Naive thymus-derived CD4-positive, alpha-beta T cell (primary cell): ENCODE results near the gene PSD2. TPM values are rescaled to one million over a fixed set of nuclear protein-coding genes. Genes with fewer than 3 reads are reported as not detected.

Experiments
- ATAC-seq: fragments of 150-1000 bp; cut with Tn5 transposase; 2 replicates; pipeline ENCODE4 v1.10.0; 2021; ENCODE audit warnings: mild to moderate bottlenecking, moderate library complexity
- CTCF ChIA-PET: fragments of 350-600 bp; sonication (Branson Sonifier 250); formaldehyde crosslinking; loops from one replicate; lab custom pipeline; 2021; ENCODE audit warnings: antibody characterized with exemption; lab: Charles Lee
- POLR2A ChIA-PET: fragments of 350-600 bp; sonication (Branson Sonifier 250); formaldehyde crosslinking; loops from one replicate; lab custom pipeline; 2021; ENCODE audit warnings: antibody characterized with exemption, inconsistent platforms; lab: Charles Lee
- DNase-seq, 9 donors: peaks; one replicate each; pipeline versions ENCODE4 v3.0.0 to v3.0.0-alpha.2; 2020 to 2022; ENCODE audit warnings: mixed read lengths in 1 of 9
- H3K27ac ChIP-seq: one replicate; pipeline ENCODE4 v1.7.0; 2013; ENCODE audit warnings: mild to moderate bottlenecking, low read depth, low read length, moderate library complexity
- H3K27me3 ChIP-seq, 2 donors: one replicate each; pipeline ENCODE4 v1.7.0; 2013; ENCODE audit warnings: low read length in 2 of 2, mild to moderate bottlenecking in 2 of 2, moderate library complexity in 2 of 2; ENCODE audit not compliant: control insufficient read depth in 2 of 2, insufficient read depth in 2 of 2
- H3K36me3 ChIP-seq, 3 experiments: 1 replicate in 2 of 3; 2 replicates in 1 of 3; pipeline ENCODE4 v1.7.0; 2013; ENCODE audit warnings: low read length in 3 of 3, mild to moderate bottlenecking in 3 of 3, moderate library complexity in 1 of 3; ENCODE audit not compliant: insufficient read depth in 3 of 3, control insufficient read depth in 2 of 3
- H3K4me1 ChIP-seq, 2 donors: one replicate each; pipeline ENCODE4 v1.7.0; 2013; ENCODE audit warnings: low read length in 2 of 2, mild to moderate bottlenecking in 2 of 2, moderate library complexity in 1 of 2; ENCODE audit not compliant: control insufficient read depth in 2 of 2, insufficient read depth in 2 of 2
- H3K4me3 ChIP-seq: 2 replicates; pipeline ENCODE4 v1.7.0; 2013; ENCODE audit warnings: mild to moderate bottlenecking, low read length
- H3K9me3 ChIP-seq, 3 experiments: 1 replicate in 2 of 3; 2 replicates in 1 of 3; pipeline ENCODE4 v1.7.0; 2013; ENCODE audit warnings: low read length in 3 of 3; ENCODE audit not compliant: control insufficient read depth in 2 of 3
- H3K27ac Mint-ChIP-seq, 9 donors: one replicate each; pipeline ENCODE4 v1.8.0; 2020 to 2022; ENCODE audit warnings: mixed read lengths in 9 of 9, mild to moderate bottlenecking in 8 of 9, moderate library complexity in 5 of 9, inconsistent platforms in 2 of 9
- H3K27me3 Mint-ChIP-seq, 5 donors: one replicate each; pipeline ENCODE4 v1.8.0; 2021 to 2022; ENCODE audit warnings: mixed read lengths in 5 of 5, mild to moderate bottlenecking in 1 of 5
- H3K36me3 Mint-ChIP-seq, 5 donors: one replicate each; pipeline ENCODE4 v1.8.0; 2020 to 2022; ENCODE audit warnings: mixed read lengths in 5 of 5, mild to moderate bottlenecking in 3 of 5, inconsistent platforms in 1 of 5
- H3K4me1 Mint-ChIP-seq, 7 donors: one replicate each; pipeline ENCODE4 v1.8.0; 2020 to 2022; ENCODE audit warnings: mixed read lengths in 7 of 7, mild to moderate bottlenecking in 3 of 7, inconsistent platforms in 1 of 7
- H3K4me3 Mint-ChIP-seq, 10 donors: one replicate each; pipeline ENCODE4 v1.8.0; 2020 to 2022; ENCODE audit warnings: mild to moderate bottlenecking in 10 of 10, mixed read lengths in 10 of 10, moderate library complexity in 6 of 10, inconsistent platforms in 2 of 10
- H3K9me3 Mint-ChIP-seq, 11 donors: one replicate each; pipeline ENCODE4 v1.8.0; 2020 to 2022; ENCODE audit warnings: mixed read lengths in 11 of 11, mild to moderate bottlenecking in 4 of 11, inconsistent platforms in 1 of 11, moderate library complexity in 1 of 11
- intact Hi-C, 2 donors: fragments of 100-400 bp; cut with micrococcal nuclease; formaldehyde crosslinking; loops; one replicate each; pipeline ENCODE4 v1.15.1; 2023
- polyA plus RNA-seq, 2 donors: library from polyadenylated mRNA; unstranded; fragments of 300-500 nt; fragmentation: Illumina TruSeq; gene quantifications; one replicate each; pipeline ENCODE4 v1.2.3, GENCODE V29; 2021
- total RNA-seq, 6 experiments: library from RNA in 5 of 6; stranded (reverse) in 5 of 6; gene quantifications; 1 replicate in 5 of 6; 2 replicates in 1 of 6; pipeline ENCODE4 v1.2.3 and lab custom pipeline; 2021 to 2026

Gene PSD2
- total and polyA plus RNA-seq, 7 experiments from 2014 or later: 0.05 to 0.42 TPM; not detected in 5

DNA sequence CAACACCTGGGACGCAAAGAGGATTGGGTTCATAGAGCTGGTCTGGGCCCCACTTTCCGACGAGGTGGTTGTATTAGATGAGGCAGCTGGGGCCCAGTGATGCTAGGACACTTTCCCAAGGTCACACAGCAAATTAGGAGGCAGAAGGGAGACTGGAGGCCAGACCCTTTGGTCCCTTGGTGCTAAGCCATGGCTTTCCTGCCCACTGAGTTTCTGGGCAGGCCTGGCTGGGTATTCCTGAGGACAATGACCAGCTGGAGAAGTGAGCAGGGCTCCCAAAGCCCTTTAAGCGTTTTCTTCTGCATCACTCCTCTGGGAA lies 66.2 kb downstream of the PSD2 start:
- no peak for DNase-seq
- Histone ChIP-seq H3K36me3 (no peaks in the 10 kb centered on the region), H3K9me3 (no peaks in the 10 kb centered on the region), H3K27me3 (no peaks in the 10 kb centered on the region), H3K4me1 (no peaks in the 10 kb centered on the region), H3K4me3 (no peak overlapping the region), H3K27ac (no peak overlapping the region)
- Mint-ChIP-seq H3K27me3 (peaks cover 0 to 13% (median 5%) of the 10 kb centered on the region in 5 donors), H3K9me3 (peaks cover 0 to 2% (median 0%) of the 10 kb centered on the region in 11 donors), H3K27ac (no peak overlapping the region), H3K4me1 (peaks cover 0 to 2% (median 0%) of the 10 kb centered on the region in 7 donors), H3K36me3 (no peaks in the 10 kb centered on the region), H3K4me3 (no peak overlapping the region)
- ChIA-PET CTCF (interaction anchor here (0.5 to 2.4 kb wide), 5 partner anchors 68 to 1831 kb away, joined by 3 to 13 read pairs (median 3); no protein-coding TSS in a partner anchor), POLR2A (interaction anchor here (1.8 kb wide), 1 partner anchor 12 kb away, joined by 6 read pairs; no protein-coding TSS in a partner anchor)
- intact Hi-C loops: loop anchor here in 1 of 2 donors (5.0 kb wide), 1 partner anchor 105 kb away; no protein-coding TSS in a partner anchor
- ATAC-seq: no peak

DNA sequence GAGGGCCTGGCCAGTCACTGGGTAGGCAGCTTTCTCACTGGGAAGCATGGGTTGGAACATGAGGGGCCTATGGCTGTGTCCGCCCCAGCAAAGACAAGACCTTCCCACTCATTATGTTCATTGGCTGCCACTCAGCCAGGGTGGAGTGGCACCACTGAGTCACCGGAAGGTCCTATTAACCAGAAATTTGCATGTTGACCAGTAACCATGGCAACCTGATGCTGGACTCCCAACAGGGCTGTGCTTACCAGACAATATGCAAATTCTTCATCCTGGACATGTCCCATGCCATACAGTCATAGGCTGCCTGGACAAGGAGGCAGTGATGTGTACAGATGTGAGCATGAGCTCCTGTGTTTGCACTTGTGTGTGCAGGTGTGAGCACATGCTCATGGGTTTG lies 66.7 kb downstream of the PSD2 start:
- ATAC-seq (no peak), DNase-seq (no peak)
- H3K9me3 Mint-ChIP-seq: peaks cover 0 to 2% (median 0%) of the 10 kb centered on the region in 11 donors
- Histone ChIP-seq H3K36me3 (no peaks in the 10 kb centered on the region), H3K27ac (no peak overlapping the region), H3K4me1 (no peaks in the 10 kb centered on the region), H3K4me3 (no peak overlapping the region), H3K27me3 (no peaks in the 10 kb centered on the region), H3K9me3 (no peaks in the 10 kb centered on the region)
- H3K4me3 Mint-ChIP-seq: no peak overlapping the region
- H3K4me1 Mint-ChIP-seq: peaks cover 0 to 2% (median 0%) of the 10 kb centered on the region in 7 donors
- no peaks in the 10 kb centered on the region for H3K36me3 Mint-ChIP-seq
- ChIA-PET POLR2A (interaction anchor here (1.8 kb wide), 1 partner anchor 12 kb away, joined by 6 read pairs; no protein-coding TSS in a partner anchor), CTCF (interaction anchor here (0.5 to 2.4 kb wide), 7 partner anchors 9 to 1831 kb away, joined by 3 to 13 read pairs (median 3); no protein-coding TSS in a partner anchor)
- H3K27me3 Mint-ChIP-seq: peaks cover 0 to 15% (median 5%) of the 10 kb centered on the region in 5 donors
- no peak overlapping the region for H3K27ac Mint-ChIP-seq
- intact Hi-C loops: loop anchor here in 1 of 2 donors (5.0 kb wide), 1 partner anchor 105 kb away; no protein-coding TSS in a partner anchor

DNA sequence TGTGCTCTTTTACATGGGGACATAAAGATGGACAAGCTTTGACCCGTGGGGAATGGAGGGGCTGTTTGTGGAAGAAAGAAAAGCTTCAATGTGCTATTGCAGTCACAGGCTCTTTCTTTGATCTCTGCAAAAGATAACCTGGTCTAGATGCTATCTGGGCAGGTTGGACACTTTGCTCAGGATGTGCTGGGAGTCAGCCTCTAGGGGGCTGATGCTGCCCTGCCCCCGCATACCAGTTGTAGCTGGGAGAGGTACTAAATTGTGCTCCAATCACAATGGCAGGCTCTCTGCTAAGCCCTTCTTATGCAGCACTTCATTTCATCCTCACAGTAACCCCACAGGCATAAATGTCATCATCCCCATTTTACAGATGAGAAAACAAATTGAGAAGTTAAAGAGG lies 67.2 kb downstream of the PSD2 start:
- H3K27ac ChIP-seq: no peak overlapping the region
- Mint-ChIP-seq H3K36me3 (no peaks in the 10 kb centered on the region), H3K4me1 (peaks cover 0 to 2% (median 0%) of the 10 kb centered on the region in 7 donors), H3K4me3 (no peak overlapping the region), H3K9me3 (peaks cover 0 to 2% (median 0%) of the 10 kb centered on the region in 11 donors), H3K27me3 (peaks cover 0 to 15% (median 5%) of the 10 kb centered on the region in 5 donors), H3K27ac (no peak overlapping the region)
- no peaks in the 10 kb centered on the region for H3K36me3 ChIP-seq
- H3K9me3 ChIP-seq: no peaks in the 10 kb centered on the region
- no peak overlapping the region for H3K4me3 ChIP-seq
- no peak for ATAC-seq
- DNase-seq: no peak
- POLR2A ChIA-PET: interaction anchor here (1.1 to 1.8 kb wide), 2 partner anchors 13 to 76 kb away, joined by 3 to 6 read pairs; no protein-coding TSS in a partner anchor
- no peaks in the 10 kb centered on the region for H3K4me1 ChIP-seq
- CTCF ChIA-PET: interaction anchor here (0.7 to 2.4 kb wide), 6 partner anchors 9 to 87 kb away, joined by 3 to 13 read pairs (median 4); no protein-coding TSS in a partner anchor
- H3K27me3 ChIP-seq: no peaks in the 10 kb centered on the region
- intact Hi-C loops: loop anchor here in 1 of 2 donors (5.0 kb wide), 1 partner anchor 104 kb away; no protein-coding TSS in a partner anchor

DNA sequence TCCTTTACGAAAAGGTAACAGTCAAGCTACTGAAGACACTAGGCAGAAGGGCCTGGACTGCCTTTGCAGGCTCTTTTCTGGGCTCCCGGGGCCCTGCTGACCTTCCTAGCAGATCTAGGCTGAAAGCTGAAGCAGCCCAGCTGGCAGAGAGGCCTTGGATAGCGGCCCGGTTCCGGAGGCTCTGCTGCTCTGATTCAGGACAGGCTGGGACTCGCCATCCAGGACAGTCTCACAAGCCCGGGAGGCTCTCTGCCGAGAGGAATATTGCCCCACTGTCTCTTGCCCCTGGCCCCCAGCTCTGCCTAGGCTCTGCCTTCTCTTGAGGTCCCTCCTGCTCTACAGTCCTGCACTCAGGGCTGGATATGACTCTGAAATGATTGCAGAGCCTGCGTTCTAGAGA lies 67.8 kb downstream of the PSD2 start:
- no peak overlapping the region for H3K4me3 Mint-ChIP-seq
- peaks cover 0 to 2% (median 0%) of the 10 kb centered on the region in 11 donors for H3K9me3 Mint-ChIP-seq
- H3K27me3 ChIP-seq: no peaks in the 10 kb centered on the region
- H3K9me3 ChIP-seq: no peaks in the 10 kb centered on the region
- peaks cover 0 to 19% (median 9%) of the 10 kb centered on the region in 5 donors for H3K27me3 Mint-ChIP-seq
- ChIA-PET POLR2A (interaction anchor here (1.1 to 1.8 kb wide), 2 partner anchors 13 to 77 kb away, joined by 3 to 6 read pairs; no protein-coding TSS in a partner anchor), CTCF (interaction anchor here (0.6 to 2.4 kb wide), 6 partner anchors 10 to 1553 kb away, joined by 3 to 13 read pairs (median 4); no protein-coding TSS in a partner anchor)
- no peak overlapping the region for H3K4me3 ChIP-seq
- ATAC-seq (no peak), DNase-seq (no peak)
- no peak overlapping the region for H3K27ac Mint-ChIP-seq
- H3K4me1 ChIP-seq: no peaks in the 10 kb centered on the region
- H3K4me1 Mint-ChIP-seq: peaks cover 0 to 2% (median 0%) of the 10 kb centered on the region in 7 donors
- intact Hi-C loops: loop anchor here in 1 of 2 donors (5.0 kb wide), 1 partner anchor 104 kb away; no protein-coding TSS in a partner anchor
- H3K36me3 ChIP-seq: no peaks in the 10 kb centered on the region
- H3K27ac ChIP-seq: no peak overlapping the region
- H3K36me3 Mint-ChIP-seq: no peaks in the 10 kb centered on the region

DNA sequence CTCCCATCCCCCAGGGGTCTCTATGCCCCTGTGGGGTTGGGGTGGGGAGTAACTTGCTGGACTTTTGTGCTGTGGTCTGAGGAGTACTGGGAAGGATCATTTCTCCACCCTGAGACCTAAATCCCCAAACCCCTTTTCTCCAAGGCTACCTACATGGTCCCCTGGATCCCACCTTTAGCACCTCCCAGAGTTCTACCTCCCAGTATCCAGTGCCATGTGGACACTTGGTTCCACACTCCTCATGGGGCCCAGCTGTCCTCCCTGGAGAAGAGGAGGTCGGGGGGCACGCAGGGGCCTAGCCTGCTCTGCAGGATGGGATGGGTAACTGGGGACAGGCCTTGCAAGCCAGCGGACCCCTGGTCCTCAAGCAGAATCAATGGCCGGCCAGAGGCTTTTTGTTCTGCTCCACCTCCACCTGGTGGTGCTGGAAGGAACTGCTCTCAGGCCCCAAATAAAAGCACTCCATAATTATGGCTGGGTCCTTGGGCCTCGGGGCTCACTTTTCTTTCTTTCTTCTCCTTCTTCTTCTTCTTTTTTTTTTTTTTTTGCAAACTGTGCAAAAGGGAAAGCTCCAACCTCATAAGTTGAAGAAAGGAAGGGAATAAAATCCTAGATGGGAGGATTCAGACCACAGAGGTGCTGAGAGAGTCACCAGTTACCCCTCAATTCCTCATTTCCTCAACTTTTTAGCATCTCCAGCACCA lies 68.4 kb downstream of the PSD2 start:
- Histone ChIP-seq H3K27me3 (no peaks in the 10 kb centered on the region), H3K36me3 (no peaks in the 10 kb centered on the region), H3K4me1 (no peaks in the 10 kb centered on the region), H3K4me3 (no peak overlapping the region), H3K27ac (no peak overlapping the region), H3K9me3 (no peaks in the 10 kb centered on the region)
- CTCF ChIA-PET: interaction anchor here (0.6 to 2.4 kb wide), 5 partner anchors 74 to 1553 kb away, joined by 3 to 13 read pairs (median 3); no protein-coding TSS in a partner anchor
- H3K4me1 Mint-ChIP-seq: peaks cover 0 to 2% (median 0%) of the 10 kb centered on the region in 7 donors
- intact Hi-C loops: loop anchor here (1.0 to 5.0 kb wide), 5 partner anchors 16 to 293 kb away; no protein-coding TSS in a partner anchor
- no peak overlapping the region for H3K27ac Mint-ChIP-seq
- POLR2A ChIA-PET: interaction anchor here (1.1 kb wide), 1 partner anchor 77 kb away, joined by 3 read pairs; no protein-coding TSS in a partner anchor
- no peak overlapping the region for H3K4me3 Mint-ChIP-seq
- H3K36me3 Mint-ChIP-seq: no peaks in the 10 kb centered on the region
- peak; percentile 12 to 57 (median 28) for DNase-seq
- peaks cover 0 to 19% (median 10%) of the 10 kb centered on the region in 5 donors for H3K27me3 Mint-ChIP-seq
- peak; percentile 68 for ATAC-seq
- H3K9me3 Mint-ChIP-seq: peaks cover 0 to 2% (median 0%) of the 10 kb centered on the region in 11 donors

DNA sequence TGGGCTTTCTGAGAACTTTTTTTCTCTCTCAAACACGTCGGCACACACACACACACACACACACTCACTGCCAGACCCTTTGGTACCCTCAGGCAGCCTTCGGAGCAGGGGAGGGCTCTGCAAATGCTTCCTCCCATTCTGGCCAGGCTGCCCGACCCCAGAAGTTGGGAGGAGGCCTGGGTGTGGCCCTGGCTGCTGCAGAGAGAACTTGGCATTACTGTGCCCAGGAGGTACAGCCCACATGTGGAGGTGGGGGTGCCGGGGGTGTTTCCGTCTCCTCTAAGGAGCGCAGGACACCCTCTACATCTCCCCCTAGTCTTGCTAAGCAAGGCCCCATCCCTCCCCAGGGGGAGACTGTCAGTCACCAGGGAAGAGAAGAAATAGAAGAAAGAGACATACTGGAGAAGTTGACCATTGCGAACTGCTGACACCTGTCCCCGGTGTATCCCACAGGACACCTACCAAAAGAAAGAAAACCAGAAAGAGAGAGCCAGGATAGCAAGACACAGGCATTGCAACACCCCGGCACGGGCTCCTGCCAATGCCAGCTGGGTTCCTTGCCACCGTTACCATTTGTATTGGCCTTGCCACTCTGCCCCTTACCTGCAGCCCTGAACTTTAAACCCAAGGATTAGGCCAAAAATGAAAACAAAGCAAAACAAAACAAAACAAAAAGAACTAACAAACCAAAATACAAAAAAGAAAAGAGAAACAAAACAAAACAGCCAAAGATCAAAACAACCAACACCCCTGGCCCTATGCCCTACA lies 69.3 kb downstream of the PSD2 start:
- Histone ChIP-seq H3K9me3 (no peaks in the 10 kb centered on the region), H3K27me3 (no peaks in the 10 kb centered on the region), H3K4me3 (no peak overlapping the region), H3K36me3 (no peaks in the 10 kb centered on the region), H3K4me1 (no peaks in the 10 kb centered on the region), H3K27ac (no peak overlapping the region)
- H3K36me3 Mint-ChIP-seq: no peaks in the 10 kb centered on the region
- POLR2A ChIA-PET: no interaction called here
- intact Hi-C loops: loop anchor here (1.0 to 5.0 kb wide), 5 partner anchors 17 to 292 kb away; no protein-coding TSS in a partner anchor
- peaks cover 0 to 15% (median 10%) of the 10 kb centered on the region in 5 donors for H3K27me3 Mint-ChIP-seq
- DNase-seq: no peak
- H3K4me1 Mint-ChIP-seq: no peaks in the 10 kb centered on the region
- no peak overlapping the region for H3K4me3 Mint-ChIP-seq
- no peak overlapping the region for H3K27ac Mint-ChIP-seq
- CTCF ChIA-PET: interaction anchor here (0.7 to 1.3 kb wide), 3 partner anchors 78 to 474 kb away, joined by 3 to 5 read pairs (median 3); partner anchors contain the start of gene SPATA24
- H3K9me3 Mint-ChIP-seq: peaks cover 0 to 2% (median 0%) of the 10 kb centered on the region in 11 donors
- no peak for ATAC-seq
